Transverse colon (tissue), 4 donors: ENCODE measurements around the gene PRCC. TPM values are rescaled to one million over a fixed set of nuclear protein-coding genes. Genes with fewer than 3 reads are reported as not detected.

Source experiments
- DNase-seq: peaks from one replicate; pipeline ENCODE4 v3.0.0-alpha.2; 2019
- H3K27ac ChIP-seq, 4 donors: fragments of 200-600 bp; sonication (generic); 2 replicates each; pipeline ENCODE4 v1.5.1; 2016 to 2018; ENCODE audit warnings: inconsistent platforms in 4 of 4
- H3K27me3 ChIP-seq: fragments of 200-600 bp; sonication (generic); 2 replicates; pipeline ENCODE4 v1.5.1; 2017; ENCODE audit warnings: inconsistent platforms
- H3K36me3 ChIP-seq, 4 donors: fragments of 200-600 bp; sonication (generic); 2 replicates each; pipeline ENCODE4 v1.5.1; 2017 to 2019; ENCODE audit warnings: inconsistent platforms in 4 of 4
- H3K4me1 ChIP-seq, 4 donors: fragments of 200-600 bp; sonication (generic); 2 replicates each; pipeline ENCODE4 v1.5.1; 2017 to 2020; ENCODE audit warnings: inconsistent platforms in 4 of 4
- H3K4me3 ChIP-seq, 4 donors: fragments of 200-600 bp; sonication (generic); 1 replicate in 1 of 4; 2 replicates in 3 of 4; pipeline versions ENCODE4 v1.5.1 to v1.6.1; 2017 to 2019; ENCODE audit warnings: inconsistent platforms in 4 of 4
- H3K9me3 ChIP-seq, 2 donors: fragments of 200-600 bp; sonication (generic); 2 replicates each; pipeline ENCODE4 v1.5.1; 2017 to 2019; ENCODE audit warnings: inconsistent platforms in 2 of 2
- CTCF ChIP-seq, 5 experiments: fragments of 200-600 bp in 3 of 5; fragments of 450-650 bp in 2 of 5; sonication (generic) in 3 of 5; IDR thresholded peaks; 1 replicate in 2 of 5; 2 replicates in 3 of 5; pipeline ENCODE4 v1.5.1; 2016 to 2017; ENCODE audit warnings: antibody characterized with exemption in 5 of 5, inconsistent platforms in 3 of 5, mild to moderate bottlenecking in 2 of 5, moderate library complexity in 1 of 5
- EP300 ChIP-seq: sonication (generic); formaldehyde crosslinking; IDR thresholded peaks from one replicate; pipeline ENCODE4 v1.6.1; 2017; ENCODE audit warnings: antibody characterized with exemption, low read depth
- POLR2A ChIP-seq: fragments of 450-650 bp; IDR thresholded peaks from one replicate; pipeline ENCODE4 v1.6.1; 2016; ENCODE audit warnings: antibody characterized with exemption, mild to moderate bottlenecking, moderate library complexity
- POLR2AphosphoS5 ChIP-seq, 3 donors: sonication (generic); formaldehyde crosslinking; IDR thresholded peaks; one replicate each; pipeline ENCODE4 v1.6.1; 2016; ENCODE audit warnings: antibody characterized with exemption in 3 of 3
- WGBS, 2 donors: methylation state at CpG; one replicate each; pipeline ENCODE4 v1.1.5; 2018; ENCODE audit warnings: low coverage in 1 of 2; 5-methylcytosine and 5-hydroxymethylcytosine counted together
- in situ Hi-C, 4 donors: fragments of 200-750 bp; cut with MboI; loops; one replicate each; pipeline versions ENCODE4 v1.15.0 to v1.15.1; 2017; ENCODE audit warnings: low sequenced_read_pairs in 3 of 4, low pct_ligation_motif_present in 1 of 4, low pct_unique_long_range_greater_than_20kb in 1 of 4
- intact Hi-C: fragments of 100-400 bp; cut with DNase I; formaldehyde crosslinking; loops from one replicate; pipeline ENCODE4 v1.15.1; 2023; ENCODE audit warnings: low total_unique reads
- total RNA-seq, 4 donors: library from RNA; depleted of rRNA; stranded (reverse); fragments of >200 nt; gene quantifications; one replicate each; pipeline ENCODE4 v1.1.0, GENCODE V29; 2016

Gene PRCC
- total RNA-seq, 4 donors from 2014 or later = 15.1 to 69.9 (median 39.4) TPM

GRCh38 chr1:156845055-156845952, 78.0 kb downstream of the PRCC start:
- no peak for DNase-seq
- Histone ChIP-seq H3K9me3 (no peaks in the 10 kb centered on the region), H3K27ac (no peak overlapping the region), H3K4me1 (peaks cover 0 to 15% (median 6%) of the 10 kb centered on the region in 4 donors), H3K27me3 (peaks cover 89% of the 10 kb centered on the region), H3K36me3 (no peaks in the 10 kb centered on the region), H3K4me3 (no peak overlapping the region)
- TF ChIP-seq POLR2A = no peak
- TF ChIP-seq EP300 = no peak
- TF ChIP-seq POLR2AphosphoS5 (IDR thresholded peaks at IDR 0.05) = no peak
- TF ChIP-seq CTCF (IDR thresholded peaks at IDR 0.05) = no peak
- in situ Hi-C loops = no loop called here
- intact Hi-C loops = no loop called here
- 35% methylated on average over 49 of the region's 69 CpGs; no CpG with 5 or more reads in 1 of the 2 donors for WGBS, 2 donors

- WGBS, 2 donors = 59 to 86% methylated on average over 2 to 18 of the region's 18 CpGs
- in situ Hi-C loops = no loop called here
These were observed 78.7 kb downstream of the PRCC start for GRCh38 chr1:156845953-156846545.

DNA sequence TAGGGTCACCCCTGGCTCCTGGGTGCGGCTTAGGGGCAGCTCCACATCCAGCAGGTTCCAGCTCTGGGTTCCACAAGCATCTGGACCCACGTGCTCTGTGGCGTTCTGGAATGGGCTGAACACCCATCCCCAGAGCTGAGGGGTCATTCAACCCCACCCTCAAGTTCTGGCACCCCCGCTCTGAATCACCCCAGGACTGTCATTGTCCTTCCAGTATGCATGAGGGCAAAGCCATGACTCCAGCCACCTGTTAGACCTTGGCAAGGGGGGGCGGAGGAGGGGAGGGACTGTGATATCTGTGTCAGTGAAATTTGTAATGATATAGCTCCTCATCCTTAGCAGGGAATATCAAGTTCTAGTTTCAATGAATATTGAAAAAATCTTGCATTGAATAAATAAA, 79.3 kb downstream of the PRCC start:
- Histone ChIP-seq H3K27me3 (peaks cover 79% of the 10 kb centered on the region), H3K4me3 (no peak overlapping the region), H3K9me3 (no peaks in the 10 kb centered on the region), H3K4me1 (peaks cover 0 to 15% (median 6%) of the 10 kb centered on the region in 4 donors), H3K27ac (no peak overlapping the region), H3K36me3 (no peaks in the 10 kb centered on the region)
- 97% methylated on average over 4 of the region's 5 CpGs; no CpG with 5 or more reads in 1 of the 2 donors for WGBS, 2 donors
- intact Hi-C loops = no loop called here
- DNase-seq = no peak
- TF ChIP-seq POLR2AphosphoS5 (IDR thresholded peaks at IDR 0.05) (no peak), EP300 (no peak), POLR2A (no peak), CTCF (IDR thresholded peaks at IDR 0.05) (no peak)
- in situ Hi-C loops = no loop called here

More at GRCh38 chr1:156845953-156846545, 78.7 kb downstream of the PRCC start:
- intact Hi-C loops = no loop called here
- no peak for DNase-seq
- Histone ChIP-seq H3K27ac (no peak overlapping the region), H3K4me3 (no peak overlapping the region), H3K27me3 (peaks cover 82% of the 10 kb centered on the region), H3K36me3 (no peaks in the 10 kb centered on the region), H3K9me3 (no peaks in the 10 kb centered on the region), H3K4me1 (peaks cover 0 to 15% (median 6%) of the 10 kb centered on the region in 4 donors)
- no peak for TF ChIP-seq EP300
- no peak for TF ChIP-seq POLR2A
- TF ChIP-seq POLR2AphosphoS5 (IDR thresholded peaks at IDR 0.05) = no peak
- no peak for TF ChIP-seq CTCF (IDR thresholded peaks at IDR 0.05)

- Histone ChIP-seq H3K4me1 (peaks cover 0 to 20% (median 6%) of the 10 kb centered on the region in 4 donors), H3K9me3 (no peaks in the 10 kb centered on the region), H3K36me3 (no peaks in the 10 kb centered on the region), H3K4me3 (no peak overlapping the region), H3K27ac (no peak overlapping the region), H3K27me3 (peaks cover 73% of the 10 kb centered on the region)
- intact Hi-C loops (no loop called here), in situ Hi-C loops (no loop called here)
- TF ChIP-seq CTCF (IDR thresholded peaks at IDR 0.05) (no peak), POLR2A (no peak), POLR2AphosphoS5 (IDR thresholded peaks at IDR 0.05) (no peak), EP300 (no peak)
- WGBS, 2 donors = 20 to 79% methylated on average over 1 to 7 of the region's 7 CpGs
- no peak for DNase-seq
These were observed 80.5 kb downstream of the PRCC start for GRCh38 chr1:156847591-156848460.
